Panc1 (cell line): ENCODE results near the gene ADAMTS2. TPM values are rescaled to one million over a fixed set of nuclear protein-coding genes. Genes with fewer than 3 reads are reported as not detected.

Experiments
- ATAC-seq: fragments of 200-7000 bp; cut with Tn5 transposase; 2 replicates; pipeline ENCODE4 v1.9.1; 2020; ENCODE audit warnings: mild to moderate bottlenecking, moderate library complexity
- BruUV-seq: library from RNA; stranded (reverse); fragments of 400-500 nt; replicated peaks from 2 replicates; lab custom pipeline; 2021; lab: Mats Ljungman, UMichigan
- CTCF ChIA-PET: fragments of 300-600 bp; sonication (Branson Sonifier 250); formaldehyde crosslinking; loops from one replicate; lab custom pipeline; 2022; ENCODE audit warnings: antibody characterized with exemption; lab: Charles Lee
- POLR2A ChIA-PET: fragments of 300-600 bp; sonication (Branson Sonifier 250); formaldehyde crosslinking; loops from one replicate; lab custom pipeline; 2022; ENCODE audit warnings: antibody characterized with exemption; lab: Charles Lee
- DNase-seq: peaks from one replicate; pipeline ENCODE4 v3.0.0-alpha.2; 2010; ENCODE audit warnings: low read depth, low spot score
- H3K27ac ChIP-seq: 2 replicates; pipeline ENCODE4 v1.5.1; 2011; ENCODE audit warnings: mild to moderate bottlenecking, low read length, inconsistent platforms
- H3K27me3 ChIP-seq: fragments of 200-500 bp; sonication (Bioruptor generic); 2 replicates; pipeline ENCODE4 v1.6.0; 2014; ENCODE audit warnings: low read length, inconsistent platforms; ENCODE audit not compliant: control insufficient read depth, insufficient read depth
- H3K36me3 ChIP-seq: fragments of 200-500 bp; sonication (Bioruptor generic); 2 replicates; pipeline ENCODE4 v1.5.1; 2014; ENCODE audit warnings: inconsistent platforms, mild to moderate bottlenecking, low read length, moderate library complexity; ENCODE audit not compliant: control insufficient read depth, insufficient read depth
- H3K4me1 ChIP-seq: 2 replicates; pipeline ENCODE4 v1.5.1; 2011; ENCODE audit warnings: inconsistent platforms, mild to moderate bottlenecking, low read length, moderate library complexity; ENCODE audit not compliant: control insufficient read depth, insufficient read depth
- H3K4me3 ChIP-seq, 2 experiments: 2 replicates each; pipeline ENCODE4 v1.5.1; 2011 to 2012; ENCODE audit warnings: low read depth in 2 of 2, low read length in 2 of 2, mild to moderate bottlenecking in 2 of 2, inconsistent platforms in 1 of 2, moderate library complexity in 1 of 2
- H3K9me3 ChIP-seq: fragments of 200-500 bp; sonication (Bioruptor generic); 2 replicates; pipeline ENCODE4 v1.5.1; 2014; ENCODE audit warnings: low read depth, mild to moderate bottlenecking, inconsistent platforms, low read length, moderate library complexity; ENCODE audit not compliant: control insufficient read depth, insufficient read depth
- CTCF ChIP-seq: fragments of 450-650 bp; IDR thresholded peaks from 2 replicates; pipeline ENCODE4 v1.5.1; 2017; ENCODE audit warnings: mild to moderate bottlenecking
- POLR2AphosphoS5 ChIP-seq: IDR thresholded peaks from 2 replicates; pipeline ENCODE4 v1.6.1; 2012; ENCODE audit warnings: mild to moderate bottlenecking, low read depth, low read length, moderate library complexity
- REST ChIP-seq, 2 experiments: IDR thresholded peaks; 2 replicates each; pipeline ENCODE4 v1.6.1; 2011 to 2012; ENCODE audit warnings: low read depth in 2 of 2, control low read depth in 1 of 2, low read length in 1 of 2, mild to moderate bottlenecking in 1 of 2, moderate library complexity in 1 of 2; ENCODE audit not compliant: insufficient read depth in 1 of 2
- SIN3A ChIP-seq: IDR thresholded peaks from 2 replicates; pipeline ENCODE4 v1.6.1; 2012; ENCODE audit warnings: low read depth, mild to moderate bottlenecking, low read length, moderate library complexity, borderline replicate concordance; ENCODE audit not compliant: insufficient read depth
- TCF7L2 ChIP-seq: IDR thresholded peaks from 2 replicates; pipeline ENCODE4 v1.6.1; 2011; ENCODE audit warnings: mild to moderate bottlenecking, low read depth, low read length, inconsistent platforms
- in situ Hi-C: cut with HindIII; loops from 2 replicates; pipeline ENCODE4 v1.10.0; 2016; ENCODE audit warnings: low sequenced_read_pairs, low pct_unique_long_range_greater_than_20kb
- intact Hi-C: fragments of 100-400 bp; cut with micrococcal nuclease; formaldehyde crosslinking; loops from one replicate; pipeline ENCODE4 v1.10.0; 2022; ENCODE audit not compliant: unreplicated experiment
- total RNA-seq: library from RNA; stranded (reverse); gene quantifications from one replicate; pipeline ENCODE4 v1.2.1, GENCODE V29; 2021; ENCODE audit not compliant: unreplicated experiment

The ADAMTS2 gene
- total RNA-seq, 1 experiment from 2014 or later = 0.13 TPM

- ChIA-PET CTCF (no interaction called here), POLR2A (no interaction called here)
- no peak for TF ChIP-seq REST (IDR thresholded peaks at IDR 0.05; ENCODE audit: insufficient read depth in 1 of 2, low read depth in 2 of 2, low read length in 1 of 2)
- intact Hi-C loops = no loop called here
- no peaks in the 10 kb centered on the region for H3K36me3 ChIP-seq
- no TSS peak for BruUV-seq
- no peak for ATAC-seq
- no peaks in the 10 kb centered on the region for H3K9me3 ChIP-seq
- H3K27me3 ChIP-seq = no peaks in the 10 kb centered on the region; the same call in 1 of the 2 replicates
- no peaks in the 10 kb centered on the region; the same call in 1 of the 2 replicates for H3K4me1 ChIP-seq
- no peak overlapping the region for H3K4me3 ChIP-seq
- no peak overlapping the region for H3K27ac ChIP-seq
- no peak for DNase-seq
- in situ Hi-C loops = no loop called here
Measured at GRCh38 chr5:179346875-179347274, 1.6 kb upstream of the ADAMTS2 start.

- no TSS peak for BruUV-seq
- POLR2A ChIA-PET = no interaction called here
- no peaks in the 10 kb centered on the region; the same call in 1 of the 2 replicates for H3K27me3 ChIP-seq
- in situ Hi-C loops = no loop called here
- DNase-seq = no peak
- no peak overlapping the region for H3K4me3 ChIP-seq
- intact Hi-C loops = no loop called here
- CTCF ChIA-PET = no interaction called here
- no peaks in the 10 kb centered on the region for H3K9me3 ChIP-seq
- no peak for ATAC-seq
- no peaks in the 10 kb centered on the region for H3K36me3 ChIP-seq
- no peaks in the 10 kb centered on the region; the same call in 1 of the 2 replicates for H3K4me1 ChIP-seq
- no peak overlapping the region for H3K27ac ChIP-seq
- TF ChIP-seq REST (IDR thresholded peaks at IDR 0.05; ENCODE audit: insufficient read depth in 1 of 2, low read depth in 2 of 2, low read length in 1 of 2) (no peak), CTCF (no peak), SIN3A (no peak), POLR2AphosphoS5 (no peak), TCF7L2 (no peak)
Measured at GRCh38 chr5:179346401-179346800, 1.1 kb upstream of the ADAMTS2 start.
